GM23338 (cell line): ENCODE data around the gene PNPLA8. TPM values are rescaled to one million over a fixed set of nuclear protein-coding genes. Genes with fewer than 3 reads are reported as not detected.

ENCODE experiments used
- ATAC-seq: fragments of 200-7000 bp; cut with Tn5 transposase; 3 replicates; pipeline ENCODE4 v1.9.1; 2020
- DNase-seq: peaks from one replicate; pipeline ENCODE4 v3.0.0-alpha.2; 2015; ENCODE audit warnings: low spot score
- H2AFZ ChIP-seq: fragments of 200-600 bp; sonication (generic); 2 replicates; pipeline ENCODE4 v1.8.0; 2016; ENCODE audit warnings: antibody characterized with exemption, mild to moderate bottlenecking, moderate library complexity
- H3F3A ChIP-seq: fragments of 200-600 bp; sonication (generic); replicated peaks from 2 replicates; pipeline ENCODE4 v1.8.0; 2017; ENCODE audit warnings: antibody characterized with exemption, mixed run types, low read depth
- H3K27ac ChIP-seq: fragments of 200-600 bp; sonication (generic); 2 replicates; pipeline ENCODE4 v1.6.1; 2016; ENCODE audit warnings: low read depth
- H3K27me3 ChIP-seq: fragments of 200-600 bp; sonication (generic); 2 replicates; pipeline ENCODE4 v1.8.0; 2016; ENCODE audit warnings: mild to moderate bottlenecking, mixed run types, moderate library complexity; ENCODE audit not compliant: insufficient read depth
- H3K36me3 ChIP-seq: fragments of 200-600 bp; sonication (generic); 2 replicates; pipeline ENCODE4 v1.8.0; 2016; ENCODE audit warnings: mild to moderate bottlenecking; ENCODE audit not compliant: insufficient read depth
- H3K4me1 ChIP-seq: fragments of 200-600 bp; sonication (generic); 2 replicates; pipeline ENCODE4 v1.8.0; 2016; ENCODE audit warnings: mild to moderate bottlenecking, moderate library complexity; ENCODE audit not compliant: insufficient read depth
- H3K4me2 ChIP-seq: fragments of 200-600 bp; sonication (generic); 2 replicates; pipeline ENCODE4 v1.7.1; 2017; ENCODE audit warnings: mixed run types
- H3K4me3 ChIP-seq: fragments of 200-600 bp; sonication (generic); 2 replicates; pipeline ENCODE4 v1.6.1; 2016; ENCODE audit warnings: mixed run types
- H3K79me2 ChIP-seq: fragments of 200-600 bp; sonication (generic); replicated peaks from 2 replicates; pipeline ENCODE4 v1.8.0; 2017; ENCODE audit warnings: mild to moderate bottlenecking; ENCODE audit not compliant: insufficient read depth
- H3K9me2 ChIP-seq: fragments of 200-600 bp; sonication (generic); 2 replicates; pipeline ENCODE4 v1.8.0; 2017; ENCODE audit not compliant: insufficient read depth
- H4K20me1 ChIP-seq: fragments of 200-600 bp; sonication (generic); replicated peaks from 2 replicates; pipeline ENCODE4 v1.8.0; 2017; ENCODE audit warnings: mild to moderate bottlenecking; ENCODE audit not compliant: insufficient read depth
- H3K27ac Mint-ChIP-seq: 2 replicates; pipeline ENCODE4 v1.8.0; 2020; ENCODE audit warnings: inconsistent platforms, mild to moderate bottlenecking, moderate library complexity, mixed read lengths
- H3K27me3 Mint-ChIP-seq: 3 replicates; pipeline ENCODE4 v1.8.0; 2022; ENCODE audit warnings: low read depth, mild to moderate bottlenecking, moderate library complexity, mixed read lengths, inconsistent platforms; ENCODE audit not compliant: insufficient read depth, poor library complexity
- H3K36me3 Mint-ChIP-seq: 3 replicates; pipeline ENCODE4 v1.8.0; 2021; ENCODE audit warnings: low read depth, mild to moderate bottlenecking, inconsistent platforms, moderate library complexity, mixed read lengths
- H3K4me1 Mint-ChIP-seq: 3 replicates; pipeline ENCODE4 v1.8.0; 2020; ENCODE audit warnings: mild to moderate bottlenecking, inconsistent platforms, mixed read lengths
- H3K4me3 Mint-ChIP-seq: 3 replicates; pipeline ENCODE4 v1.8.0; 2021; ENCODE audit warnings: moderate library complexity, mild to moderate bottlenecking, inconsistent platforms, mixed read lengths
- H3K9me3 Mint-ChIP-seq: 3 replicates; pipeline ENCODE4 v1.8.0; 2020; ENCODE audit warnings: moderate library complexity, mild to moderate bottlenecking, inconsistent platforms, mixed read lengths
- ETS1 ChIP-seq: IDR thresholded peaks from 2 replicates; pipeline ENCODE4 v1.6.1; 2016; ENCODE audit warnings: antibody characterized with exemption
- EZH2 ChIP-seq: fragments of 200-600 bp; sonication (generic); IDR thresholded peaks from one replicate; pipeline ENCODE4 v1.8.0; 2017; ENCODE audit warnings: antibody characterized with exemption, mild to moderate bottlenecking, low read depth; ENCODE audit not compliant: unreplicated experiment
- EZH2phosphoT487 ChIP-seq: fragments of 200-600 bp; sonication (generic); IDR thresholded peaks from one replicate; pipeline ENCODE4 v1.8.1; 2018; ENCODE audit warnings: antibody characterized with exemption; ENCODE audit not compliant: unreplicated experiment
- POLR2AphosphoS5 ChIP-seq: IDR thresholded peaks from 2 replicates; pipeline ENCODE4 v1.6.1; 2016; ENCODE audit warnings: antibody characterized with exemption, low read depth
- REST ChIP-seq: IDR thresholded peaks from one replicate; pipeline ENCODE4 v1.6.1; 2018; ENCODE audit warnings: antibody characterized with exemption; ENCODE audit not compliant: unreplicated experiment
- ZNF114 ChIP-seq: fragments of 250-450 bp; sonication (Bioruptor Pico); IDR thresholded peaks from 2 replicates; pipeline ENCODE4 v1.5.0; 2020; ENCODE audit warnings: mild to moderate bottlenecking, moderate library complexity
- ZNF331 ChIP-seq: fragments of 250-450 bp; sonication (Bioruptor Pico); IDR thresholded peaks from 2 replicates; pipeline ENCODE4 v1.5.0; 2020; ENCODE audit warnings: low read depth, mild to moderate bottlenecking, moderate library complexity
- ZNF462 ChIP-seq: fragments of 250-450 bp; sonication (Bioruptor Pico); IDR thresholded peaks from 2 replicates; pipeline ENCODE4 v1.5.0; 2020; ENCODE audit warnings: mild to moderate bottlenecking, moderate library complexity
- polyA plus RNA-seq: library from polyadenylated mRNA; unstranded; fragments of >200 nt; fragmentation: Nextera tagmentation; extraction: Ambion mirVana; gene quantifications from 2 replicates; pipeline ENCODE4 v1.2.1, GENCODE V29; 2016
- total RNA-seq: library from RNA; depleted of rRNA; stranded (reverse); fragments of >200 nt; shearing (Covaris generic); gene quantifications from 2 replicates; pipeline ENCODE4 v1.2.3, GENCODE V29; 2014

The PNPLA8 gene
- total and polyA plus RNA-seq, 2 experiments from 2014 or later, result 12.5 to 13.6 TPM

GRCh38 chr7:108430664-108431063, 95.3 kb downstream of the PNPLA8 start:
- Histone ChIP-seq H3F3A (no peaks in the 10 kb centered on the region), H2AFZ (no peak overlapping the region), H4K20me1 (no peaks in the 10 kb centered on the region), H3K36me3 (no peaks in the 10 kb centered on the region), H3K27ac (no peak overlapping the region), H3K27me3 (no peaks in the 10 kb centered on the region), H3K4me1 (no peaks in the 10 kb centered on the region), H3K79me2 (no peaks in the 10 kb centered on the region), H3K9me2 (no peaks in the 10 kb centered on the region), H3K4me2 (no peak overlapping the region), H3K4me3 (no peak overlapping the region)
- DNase-seq, result no peak
- TF ChIP-seq ETS1 (no peak), EZH2phosphoT487 (no peak), REST (no peak), ZNF114 (CRISPR knock-in tag) (no peak), ZNF331 (no peak)
- ATAC-seq, result no peak
- Mint-ChIP-seq H3K4me3 (no peak overlapping the region), H3K36me3 (peaks cover 6% of the 10 kb centered on the region; the same call in 2 of the 3 replicates), H3K9me3 (peaks cover 3% of the 10 kb centered on the region; the same call in 1 of the 3 replicates), H3K4me1 (no peaks in the 10 kb centered on the region), H3K27me3 (peaks cover 2% of the 10 kb centered on the region), H3K27ac (no peak overlapping the region)

- H3K79me2 ChIP-seq, result no peaks in the 10 kb centered on the region
- H3K4me3 ChIP-seq, result no peak overlapping the region
- no peaks in the 10 kb centered on the region for H3K36me3 Mint-ChIP-seq
- ATAC-seq (no peak), DNase-seq (no peak)
- no peaks in the 10 kb centered on the region for H3F3A ChIP-seq
- H2AFZ ChIP-seq, result no peak overlapping the region
- H3K36me3 ChIP-seq, result no peaks in the 10 kb centered on the region
- no peak overlapping the region for H3K4me2 ChIP-seq
- no peaks in the 10 kb centered on the region for H3K27me3 ChIP-seq
- no peaks in the 10 kb centered on the region for H3K9me3 Mint-ChIP-seq
- no peak overlapping the region for H3K27ac ChIP-seq
- H3K27me3 Mint-ChIP-seq, result peaks cover 2% of the 10 kb centered on the region
- no peak overlapping the region for H3K27ac Mint-ChIP-seq
- H3K4me1 ChIP-seq, result no peaks in the 10 kb centered on the region
- H3K4me1 Mint-ChIP-seq, result no peaks in the 10 kb centered on the region
- H4K20me1 ChIP-seq, result no peaks in the 10 kb centered on the region
- H3K4me3 Mint-ChIP-seq, result no peak overlapping the region
- no peaks in the 10 kb centered on the region for H3K9me2 ChIP-seq
- TF ChIP-seq ZNF331 (no peak), POLR2AphosphoS5 (no peak), ZNF462 (CRISPR knock-in tag) (no peak), ETS1 (no peak), EZH2 (no peak), ZNF114 (CRISPR knock-in tag) (no peak)
These were observed 98.2 kb downstream of the PNPLA8 start for GRCh38 chr7:108427766-108428165.
